Measurements from ENCODE around the gene AOPEP.

DNA sequence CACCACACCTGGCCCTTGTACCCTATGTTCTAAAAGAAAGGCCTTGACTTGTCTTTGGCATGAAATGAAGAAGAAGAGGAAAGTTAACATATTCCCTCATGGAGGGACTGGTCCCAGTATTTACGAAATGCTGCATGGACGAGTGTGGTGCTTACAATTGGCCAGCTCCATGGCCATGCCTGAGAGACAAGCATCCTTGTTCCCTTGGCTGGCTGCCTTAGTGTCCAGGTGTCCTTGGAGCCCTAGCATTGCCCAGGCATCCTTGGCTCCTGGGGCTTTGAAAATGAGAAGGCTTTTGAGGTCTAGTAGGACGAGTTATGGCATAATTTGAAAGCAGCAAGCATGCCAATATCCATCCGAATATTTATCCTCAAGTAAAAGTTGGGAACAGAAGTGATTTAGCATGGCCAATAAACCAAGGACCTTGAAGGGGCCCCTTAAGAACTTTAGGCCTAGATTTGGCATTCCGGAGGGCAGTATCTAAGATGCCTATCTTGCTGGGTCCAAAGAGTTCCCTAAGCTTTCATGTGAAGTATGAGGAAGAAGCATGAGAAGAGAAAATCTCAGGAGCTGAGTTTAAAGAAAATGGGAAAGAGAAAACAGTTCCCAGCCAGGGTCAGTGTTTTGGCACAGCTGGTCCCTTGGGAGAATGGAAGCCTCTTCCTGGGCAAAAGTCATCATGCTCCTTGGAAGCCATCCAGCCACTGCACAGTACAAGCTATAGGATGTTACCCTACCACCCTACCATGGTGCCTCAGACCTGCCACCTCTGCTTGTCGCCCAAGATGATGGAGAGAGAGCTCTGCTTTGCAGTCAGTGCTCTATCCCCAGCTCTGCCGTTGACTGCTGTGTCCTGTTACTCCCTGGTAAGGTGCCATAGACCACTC, 91.0 kb downstream of the AOPEP start:
- TF ChIP-seq, protein P1, sequence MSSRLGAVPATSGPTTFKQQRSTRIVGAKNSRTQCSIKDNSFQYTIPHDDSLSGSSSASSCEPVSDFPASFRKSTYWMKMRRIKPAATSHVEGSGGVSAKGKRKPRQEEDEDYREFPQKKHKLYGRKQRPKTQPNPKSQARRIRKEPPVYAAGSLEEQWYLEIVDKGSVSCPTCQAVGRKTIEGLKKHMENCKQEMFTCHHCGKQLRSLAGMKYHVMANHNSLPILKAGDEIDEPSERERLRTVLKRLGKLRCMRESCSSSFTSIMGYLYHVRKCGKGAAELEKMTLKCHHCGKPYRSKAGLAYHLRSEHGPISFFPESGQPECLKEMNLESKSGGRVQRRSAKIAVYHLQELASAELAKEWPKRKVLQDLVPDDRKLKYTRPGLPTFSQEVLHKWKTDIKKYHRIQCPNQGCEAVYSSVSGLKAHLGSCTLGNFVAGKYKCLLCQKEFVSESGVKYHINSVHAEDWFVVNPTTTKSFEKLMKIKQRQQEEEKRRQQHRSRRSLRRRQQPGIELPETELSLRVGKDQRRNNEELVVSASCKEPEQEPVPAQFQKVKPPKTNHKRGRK (CRISPR knock-in tag; IDR thresholded peaks at IDR 0.05; ENCODE audit: borderline replicate concordance) = no peak
- TF ChIP-seq, protein P2, sequence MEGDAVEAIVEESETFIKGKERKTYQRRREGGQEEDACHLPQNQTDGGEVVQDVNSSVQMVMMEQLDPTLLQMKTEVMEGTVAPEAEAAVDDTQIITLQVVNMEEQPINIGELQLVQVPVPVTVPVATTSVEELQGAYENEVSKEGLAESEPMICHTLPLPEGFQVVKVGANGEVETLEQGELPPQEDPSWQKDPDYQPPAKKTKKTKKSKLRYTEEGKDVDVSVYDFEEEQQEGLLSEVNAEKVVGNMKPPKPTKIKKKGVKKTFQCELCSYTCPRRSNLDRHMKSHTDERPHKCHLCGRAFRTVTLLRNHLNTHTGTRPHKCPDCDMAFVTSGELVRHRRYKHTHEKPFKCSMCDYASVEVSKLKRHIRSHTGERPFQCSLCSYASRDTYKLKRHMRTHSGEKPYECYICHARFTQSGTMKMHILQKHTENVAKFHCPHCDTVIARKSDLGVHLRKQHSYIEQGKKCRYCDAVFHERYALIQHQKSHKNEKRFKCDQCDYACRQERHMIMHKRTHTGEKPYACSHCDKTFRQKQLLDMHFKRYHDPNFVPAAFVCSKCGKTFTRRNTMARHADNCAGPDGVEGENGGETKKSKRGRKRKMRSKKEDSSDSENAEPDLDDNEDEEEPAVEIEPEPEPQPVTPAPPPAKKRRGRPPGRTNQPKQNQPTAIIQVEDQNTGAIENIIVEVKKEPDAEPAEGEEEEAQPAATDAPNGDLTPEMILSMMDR (IDR thresholded peaks at IDR 0.05) = no peak
- TF ChIP-seq TCF7 (CRISPR knock-in tag; IDR thresholded peaks at IDR 0.05; ENCODE audit: low read depth) (no peak), CREM (CRISPR knock-in tag; IDR thresholded peaks at IDR 0.05) (no peak)
- TF ChIP-seq, protein P3, sequence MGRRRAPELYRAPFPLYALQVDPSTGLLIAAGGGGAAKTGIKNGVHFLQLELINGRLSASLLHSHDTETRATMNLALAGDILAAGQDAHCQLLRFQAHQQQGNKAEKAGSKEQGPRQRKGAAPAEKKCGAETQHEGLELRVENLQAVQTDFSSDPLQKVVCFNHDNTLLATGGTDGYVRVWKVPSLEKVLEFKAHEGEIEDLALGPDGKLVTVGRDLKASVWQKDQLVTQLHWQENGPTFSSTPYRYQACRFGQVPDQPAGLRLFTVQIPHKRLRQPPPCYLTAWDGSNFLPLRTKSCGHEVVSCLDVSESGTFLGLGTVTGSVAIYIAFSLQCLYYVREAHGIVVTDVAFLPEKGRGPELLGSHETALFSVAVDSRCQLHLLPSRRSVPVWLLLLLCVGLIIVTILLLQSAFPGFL (CRISPR knock-in tag; IDR thresholded peaks at IDR 0.05; ENCODE audit: borderline replicate concordance) = no peak
- TF ChIP-seq, protein P4, sequence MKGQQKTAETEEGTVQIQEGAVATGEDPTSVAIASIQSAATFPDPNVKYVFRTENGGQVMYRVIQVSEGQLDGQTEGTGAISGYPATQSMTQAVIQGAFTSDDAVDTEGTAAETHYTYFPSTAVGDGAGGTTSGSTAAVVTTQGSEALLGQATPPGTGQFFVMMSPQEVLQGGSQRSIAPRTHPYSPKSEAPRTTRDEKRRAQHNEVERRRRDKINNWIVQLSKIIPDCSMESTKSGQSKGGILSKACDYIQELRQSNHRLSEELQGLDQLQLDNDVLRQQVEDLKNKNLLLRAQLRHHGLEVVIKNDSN (CRISPR knock-in tag; IDR thresholded peaks at IDR 0.05) = no peak
- TF ChIP-seq, protein P5, sequence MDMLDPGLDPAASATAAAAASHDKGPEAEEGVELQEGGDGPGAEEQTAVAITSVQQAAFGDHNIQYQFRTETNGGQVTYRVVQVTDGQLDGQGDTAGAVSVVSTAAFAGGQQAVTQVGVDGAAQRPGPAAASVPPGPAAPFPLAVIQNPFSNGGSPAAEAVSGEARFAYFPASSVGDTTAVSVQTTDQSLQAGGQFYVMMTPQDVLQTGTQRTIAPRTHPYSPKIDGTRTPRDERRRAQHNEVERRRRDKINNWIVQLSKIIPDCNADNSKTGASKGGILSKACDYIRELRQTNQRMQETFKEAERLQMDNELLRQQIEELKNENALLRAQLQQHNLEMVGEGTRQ (CRISPR knock-in tag; IDR thresholded peaks at IDR 0.05) = no peak

Data from WTC11 (cell line).